Neural progenitor cell (in vitro differentiated cells): Measurements from ENCODE around the gene TMEM190. TPM values are rescaled to one million over a fixed set of nuclear protein-coding genes. Genes with fewer than 3 reads are reported as not detected.
A peak's percentile ranks its signal among the peaks of the same experiment; 100 is the strongest.

Experiments
- DNase-seq: peaks from one replicate; pipeline ENCODE4 v3.0.0-alpha.2; 2016; ENCODE audit warnings: low spot score
- H2AFZ ChIP-seq: fragments of 200-600 bp; sonication (generic); replicated peaks from 2 replicates; pipeline ENCODE4 v1.6.1; 2016; ENCODE audit warnings: antibody characterized with exemption
- H3F3A ChIP-seq: fragments of 200-600 bp; sonication (generic); 2 replicates; pipeline ENCODE4 v1.6.1; 2016; ENCODE audit warnings: antibody characterized with exemption, low read depth
- H3K27ac ChIP-seq: fragments of 200-600 bp; sonication (generic); 2 replicates; pipeline ENCODE4 v1.5.1; 2016; ENCODE audit warnings: mild to moderate bottlenecking
- H3K27me3 ChIP-seq: fragments of 200-600 bp; sonication (generic); 2 replicates; pipeline ENCODE4 v1.6.1; 2016; ENCODE audit warnings: mild to moderate bottlenecking, moderate library complexity
- H3K36me3 ChIP-seq: fragments of 200-600 bp; sonication (generic); 2 replicates; pipeline ENCODE4 v1.5.1; 2016
- H3K4me1 ChIP-seq: fragments of 200-600 bp; sonication (generic); 2 replicates; pipeline ENCODE4 v1.6.1; 2016; ENCODE audit warnings: mixed run types
- H3K4me2 ChIP-seq: fragments of 200-600 bp; sonication (generic); 2 replicates; pipeline ENCODE4 v1.6.1; 2016
- H3K4me3 ChIP-seq: fragments of 200-600 bp; sonication (generic); 2 replicates; pipeline ENCODE4 v1.5.1; 2016
- H3K79me2 ChIP-seq: fragments of 200-600 bp; sonication (generic); 2 replicates; pipeline ENCODE4 v1.6.1; 2016; ENCODE audit warnings: low read depth
- H3K9ac ChIP-seq: fragments of 200-600 bp; sonication (generic); 2 replicates; pipeline ENCODE4 v1.6.1; 2016
- H3K9me3 ChIP-seq: fragments of 200-600 bp; sonication (generic); 2 replicates; pipeline ENCODE4 v1.5.1; 2016; ENCODE audit warnings: low read depth
- H4K20me1 ChIP-seq: fragments of 200-600 bp; sonication (generic); 2 replicates; pipeline ENCODE4 v1.6.1; 2016; ENCODE audit warnings: low read depth
- H3K27ac Mint-ChIP-seq: 3 replicates; pipeline ENCODE4 v1.8.0; 2021; ENCODE audit warnings: mixed read lengths
- H3K27me3 Mint-ChIP-seq: 2 replicates; pipeline ENCODE4 v1.8.0; 2022; ENCODE audit warnings: low read depth, mild to moderate bottlenecking, inconsistent platforms, moderate library complexity, mixed read lengths; ENCODE audit not compliant: insufficient read depth
- H3K36me3 Mint-ChIP-seq: 3 replicates; pipeline ENCODE4 v1.8.0; 2021; ENCODE audit warnings: mixed read lengths
- H3K4me1 Mint-ChIP-seq: 3 replicates; pipeline ENCODE4 v1.8.0; 2021; ENCODE audit warnings: mixed read lengths
- H3K4me3 Mint-ChIP-seq: 3 replicates; pipeline ENCODE4 v1.8.0; 2021; ENCODE audit warnings: mild to moderate bottlenecking, moderate library complexity, mixed read lengths
- H3K9me3 Mint-ChIP-seq: 3 replicates; pipeline ENCODE4 v1.8.0; 2020; ENCODE audit warnings: mixed read lengths
- EZH2 ChIP-seq: fragments of 200-600 bp; sonication (generic); IDR thresholded peaks from 2 replicates; pipeline ENCODE4 v1.6.1; 2017; ENCODE audit warnings: antibody characterized with exemption, mild to moderate bottlenecking, moderate library complexity
- EZH2phosphoT487 ChIP-seq: fragments of 200-600 bp; sonication (generic); IDR thresholded peaks from 2 replicates; pipeline ENCODE4 v1.6.1; 2017; ENCODE audit warnings: antibody characterized with exemption
- total RNA-seq: library from RNA; depleted of rRNA; stranded (reverse); fragments of >200 nt; gene quantifications from 2 replicates; pipeline ENCODE4 v1.2.3, GENCODE V29; 2015; ENCODE audit warnings: low replicate concordance
- TF ChIP-seq, protein P1 (sequence below): fragments of 200-600 bp; sonication (generic); IDR thresholded peaks from 2 replicates; pipeline ENCODE4 v1.5.1; 2017; ENCODE audit warnings: antibody characterized with exemption, mild to moderate bottlenecking

The TMEM190 gene
- total RNA-seq, 1 donor from 2014 or later = not detected

DNA sequence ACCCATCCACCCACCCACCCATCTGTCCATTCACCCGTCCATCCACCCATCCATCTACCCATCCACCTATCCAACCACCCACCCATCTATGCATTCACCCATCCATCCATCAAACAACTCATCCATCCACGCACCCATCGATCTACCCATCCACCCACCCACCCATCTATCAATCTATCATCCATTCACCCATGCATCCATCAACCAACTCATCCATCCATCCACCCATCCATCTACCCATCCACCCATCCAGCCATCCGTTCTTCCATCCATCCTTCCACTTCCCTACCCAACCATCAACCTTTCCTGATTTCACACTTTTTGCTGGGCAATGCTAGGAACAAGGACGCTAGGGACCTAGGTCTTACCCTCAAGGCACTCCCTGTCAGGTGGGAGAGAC lies 5.4 kb downstream of the TMEM190 start:
- peaks cover 12% of the 10 kb centered on the region for H3K79me2 ChIP-seq
- peaks cover 23% of the 10 kb centered on the region for H3K27me3 Mint-ChIP-seq
- H3F3A ChIP-seq = peaks cover 35% of the 10 kb centered on the region
- DNase-seq = no peak
- no peak for TF ChIP-seq EZH2phosphoT487
- TF ChIP-seq, protein P1, sequence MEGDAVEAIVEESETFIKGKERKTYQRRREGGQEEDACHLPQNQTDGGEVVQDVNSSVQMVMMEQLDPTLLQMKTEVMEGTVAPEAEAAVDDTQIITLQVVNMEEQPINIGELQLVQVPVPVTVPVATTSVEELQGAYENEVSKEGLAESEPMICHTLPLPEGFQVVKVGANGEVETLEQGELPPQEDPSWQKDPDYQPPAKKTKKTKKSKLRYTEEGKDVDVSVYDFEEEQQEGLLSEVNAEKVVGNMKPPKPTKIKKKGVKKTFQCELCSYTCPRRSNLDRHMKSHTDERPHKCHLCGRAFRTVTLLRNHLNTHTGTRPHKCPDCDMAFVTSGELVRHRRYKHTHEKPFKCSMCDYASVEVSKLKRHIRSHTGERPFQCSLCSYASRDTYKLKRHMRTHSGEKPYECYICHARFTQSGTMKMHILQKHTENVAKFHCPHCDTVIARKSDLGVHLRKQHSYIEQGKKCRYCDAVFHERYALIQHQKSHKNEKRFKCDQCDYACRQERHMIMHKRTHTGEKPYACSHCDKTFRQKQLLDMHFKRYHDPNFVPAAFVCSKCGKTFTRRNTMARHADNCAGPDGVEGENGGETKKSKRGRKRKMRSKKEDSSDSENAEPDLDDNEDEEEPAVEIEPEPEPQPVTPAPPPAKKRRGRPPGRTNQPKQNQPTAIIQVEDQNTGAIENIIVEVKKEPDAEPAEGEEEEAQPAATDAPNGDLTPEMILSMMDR = no peak
- no peak for TF ChIP-seq EZH2
- peaks cover 4% of the 10 kb centered on the region for H3K9me3 Mint-ChIP-seq
- peak overlapping the region; percentile 81 for H3K4me3 Mint-ChIP-seq
- peaks cover 12% of the 10 kb centered on the region for H4K20me1 ChIP-seq
- peaks cover 27% of the 10 kb centered on the region for H3K4me1 Mint-ChIP-seq
- H3K27ac Mint-ChIP-seq = no peak overlapping the region
- H3K9me3 ChIP-seq = no peaks in the 10 kb centered on the region
- no peak overlapping the region for H3K9ac ChIP-seq
- H3K4me3 ChIP-seq = no peak overlapping the region
- no peak overlapping the region for H3K27ac ChIP-seq
- H3K4me2 ChIP-seq = no peak overlapping the region
- H3K4me1 ChIP-seq = peaks cover 38% of the 10 kb centered on the region
- peaks cover 5% of the 10 kb centered on the region for H3K36me3 Mint-ChIP-seq
- H2AFZ ChIP-seq = no peak overlapping the region
- no peaks in the 10 kb centered on the region for H3K36me3 ChIP-seq
- peaks cover 35% of the 10 kb centered on the region for H3K27me3 ChIP-seq

DNA sequence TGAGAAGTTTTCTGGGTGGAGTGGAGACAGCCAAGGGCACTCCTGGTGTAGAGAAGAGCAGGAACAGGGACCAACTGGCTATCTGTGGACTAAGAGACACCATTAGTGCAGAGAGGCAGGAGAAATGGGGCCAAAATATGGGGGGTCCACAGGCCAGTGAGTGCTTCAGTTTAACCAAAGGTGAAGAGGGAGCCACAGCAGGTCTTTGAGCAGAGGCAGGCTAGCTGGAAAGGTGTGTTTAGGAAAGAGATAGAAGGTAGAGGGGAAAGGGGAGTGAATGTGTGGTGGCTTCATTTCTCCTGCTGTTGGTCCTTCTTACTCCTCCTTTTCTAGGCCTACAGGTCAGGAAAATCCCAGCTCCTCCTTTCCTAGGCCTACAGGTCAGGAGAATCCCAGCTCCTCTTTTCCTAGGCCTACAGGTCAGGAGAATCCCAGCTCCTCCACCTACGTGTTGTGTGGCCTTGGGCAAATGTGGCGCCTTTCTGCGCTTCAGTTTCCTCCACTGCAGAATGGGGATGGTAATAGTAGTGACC lies 6.0 kb downstream of the TMEM190 start:
- Mint-ChIP-seq H3K27ac (no peak overlapping the region), H3K36me3 (peaks cover 5% of the 10 kb centered on the region), H3K4me3 (peak overlapping the region; percentile 81)

DNA sequence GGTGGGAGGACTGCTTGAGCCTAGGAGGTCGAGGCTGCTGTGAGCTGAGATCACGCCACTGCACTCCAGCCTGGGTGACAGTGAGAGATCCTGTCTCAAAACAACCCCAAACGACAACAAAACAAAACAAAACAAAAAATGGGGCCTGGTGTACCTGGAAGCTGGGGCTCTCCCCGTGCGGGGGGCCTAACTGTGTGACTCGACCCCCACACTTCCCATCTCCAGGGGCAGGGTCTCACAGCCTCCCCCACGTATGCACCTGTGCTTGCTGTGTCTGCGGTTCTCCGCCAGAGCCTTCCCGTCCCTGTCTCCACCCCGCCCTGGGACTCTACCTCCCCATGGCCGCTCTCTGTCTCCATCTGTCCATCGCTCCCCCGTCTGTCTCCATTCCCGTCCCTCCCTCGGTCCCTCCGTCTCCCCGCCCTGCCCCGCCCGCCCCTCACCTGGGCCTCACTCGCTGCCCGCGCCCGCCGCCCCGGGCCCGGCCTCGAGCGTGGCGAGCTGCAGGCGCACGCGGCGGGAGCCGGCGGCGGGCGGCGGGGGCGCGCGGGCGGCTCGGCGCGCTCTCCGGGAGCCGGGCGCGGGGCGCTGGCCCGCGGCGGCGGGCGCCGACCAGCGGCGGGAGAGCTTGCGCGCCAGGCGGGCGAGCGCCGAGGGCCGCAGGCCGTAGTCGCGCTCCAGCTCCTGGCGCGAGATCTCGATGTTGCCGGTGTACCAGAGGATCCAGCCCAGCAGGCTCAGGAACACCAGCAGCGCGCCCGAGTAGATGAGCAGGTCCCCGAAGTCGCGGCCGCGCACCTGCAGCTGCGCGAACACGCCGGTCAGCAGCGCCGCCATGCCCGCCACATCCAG lies 6.9 kb downstream of the TMEM190 start:
- Histone ChIP-seq H2AFZ (no peak overlapping the region), H3K27me3 (peaks cover 21% of the 10 kb centered on the region)

More for the DNA sequence above, 6.0 kb downstream of the TMEM190 start:
- H3K79me2 ChIP-seq = peaks cover 18% of the 10 kb centered on the region
- no peak overlapping the region for H3K27ac ChIP-seq
- H2AFZ ChIP-seq = no peak overlapping the region
- H3K4me2 ChIP-seq = no peak overlapping the region
- peaks cover 40% of the 10 kb centered on the region for H3K4me1 ChIP-seq
- H3K27me3 ChIP-seq = peaks cover 31% of the 10 kb centered on the region
- H3K4me3 ChIP-seq = no peak overlapping the region
- no peaks in the 10 kb centered on the region for H3K36me3 ChIP-seq
- no peak for DNase-seq
- no peak overlapping the region for H3K9ac ChIP-seq
- H3F3A ChIP-seq = peaks cover 41% of the 10 kb centered on the region
- H3K4me1 Mint-ChIP-seq = peaks cover 33% of the 10 kb centered on the region
- TF ChIP-seq EZH2phosphoT487 = no peak
- TF ChIP-seq EZH2 = no peak
- TF ChIP-seq, protein P1 = no peak
- H4K20me1 ChIP-seq = peaks cover 18% of the 10 kb centered on the region
- peaks cover 23% of the 10 kb centered on the region for H3K27me3 Mint-ChIP-seq
- no peaks in the 10 kb centered on the region for H3K9me3 ChIP-seq
- peaks cover 4% of the 10 kb centered on the region for H3K9me3 Mint-ChIP-seq

More for the DNA sequence above, 6.9 kb downstream of the TMEM190 start:
- peaks cover 38% of the 10 kb centered on the region for H3K4me1 ChIP-seq
- no peak overlapping the region for H3K9ac ChIP-seq
- peak; percentile 88 for DNase-seq
- H4K20me1 ChIP-seq = peaks cover 27% of the 10 kb centered on the region
- H3K27ac Mint-ChIP-seq = no peak overlapping the region
- no peak overlapping the region for H3K27ac ChIP-seq
- peak overlapping the region; percentile 81 for H3K4me3 Mint-ChIP-seq
- H3K4me1 Mint-ChIP-seq = peaks cover 40% of the 10 kb centered on the region
- H3F3A ChIP-seq = peaks cover 50% of the 10 kb centered on the region
- TF ChIP-seq, protein P1 = no peak
- TF ChIP-seq EZH2phosphoT487 (no peak), EZH2 (no peak)
- peaks cover 4% of the 10 kb centered on the region for H3K9me3 Mint-ChIP-seq
- no peaks in the 10 kb centered on the region for H3K9me3 ChIP-seq
- peak overlapping the region; percentile 81 for H3K4me2 ChIP-seq
- H3K79me2 ChIP-seq = peaks cover 27% of the 10 kb centered on the region
- H3K4me3 ChIP-seq = peak overlapping the region; percentile 90
- no peaks in the 10 kb centered on the region for H3K36me3 ChIP-seq
- H3K36me3 Mint-ChIP-seq = peaks cover 5% of the 10 kb centered on the region
- H3K27me3 Mint-ChIP-seq = peaks cover 25% of the 10 kb centered on the region
